ENCODE data around the gene AGPAT1. TPM values are rescaled to one million over a fixed set of nuclear protein-coding genes. Genes with fewer than 3 reads are reported as not detected.

The AGPAT1 gene
- polyA plus RNA-seq, 1 of the 3 experiments (the other 2 are of a cell fraction): 118 TPM

DNA sequence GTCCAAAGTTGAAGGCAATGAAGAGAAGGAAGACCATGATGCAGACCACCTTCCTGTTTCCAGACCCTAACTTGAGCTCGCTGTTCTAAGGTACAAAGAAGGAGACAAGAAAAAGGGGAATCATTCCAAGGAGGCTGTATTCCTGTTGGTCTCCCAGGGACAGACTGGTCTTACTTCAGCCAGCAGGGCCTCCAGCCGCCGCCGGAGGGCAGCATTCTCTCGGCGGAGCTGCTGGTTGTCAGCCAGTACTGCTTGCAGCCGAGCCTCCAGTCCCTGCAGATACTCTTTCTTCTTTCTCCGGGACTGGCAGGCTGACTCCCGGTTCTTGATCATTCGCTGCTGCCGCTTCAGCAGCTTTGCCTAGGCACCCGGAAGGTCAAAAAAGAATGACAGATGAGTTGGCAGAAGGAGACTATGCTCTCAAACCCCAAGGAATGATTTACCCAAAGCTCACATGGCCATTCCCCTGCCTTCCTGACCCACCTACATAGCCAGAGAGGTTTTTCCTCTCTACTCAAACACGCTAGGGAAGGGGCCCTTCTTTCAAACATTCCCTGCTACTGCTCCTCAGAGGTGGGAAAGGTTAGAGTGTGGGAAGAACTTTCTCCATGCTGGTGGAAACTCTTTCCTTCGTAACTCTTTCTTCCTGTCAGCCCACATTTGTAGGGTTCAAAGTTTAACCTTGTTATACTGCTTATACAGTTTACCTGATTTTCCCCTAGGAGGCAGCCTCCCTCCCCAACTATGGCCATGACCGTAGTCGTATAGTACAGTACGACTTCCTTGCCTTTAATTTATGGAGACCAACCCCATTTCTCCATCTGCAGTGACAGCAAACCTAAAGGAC lies 56.9 kb downstream of the AGPAT1 start (continued):
- TF ChIP-seq, protein P1, sequence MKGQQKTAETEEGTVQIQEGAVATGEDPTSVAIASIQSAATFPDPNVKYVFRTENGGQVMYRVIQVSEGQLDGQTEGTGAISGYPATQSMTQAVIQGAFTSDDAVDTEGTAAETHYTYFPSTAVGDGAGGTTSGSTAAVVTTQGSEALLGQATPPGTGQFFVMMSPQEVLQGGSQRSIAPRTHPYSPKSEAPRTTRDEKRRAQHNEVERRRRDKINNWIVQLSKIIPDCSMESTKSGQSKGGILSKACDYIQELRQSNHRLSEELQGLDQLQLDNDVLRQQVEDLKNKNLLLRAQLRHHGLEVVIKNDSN (IDR thresholded peaks at IDR 0.05; ENCODE audit: borderline replicate concordance, low read depth): no peak
- TF ChIP-seq RXRA (IDR thresholded peaks at IDR 0.05; ENCODE audit: borderline replicate concordance, low read depth) (no peak), RCOR1 (IDR thresholded peaks at IDR 0.05; ENCODE audit: low read length) (0 out of 2 replicates have a peak, but pooled peaks have one; percentile 28), ELF1 (IDR thresholded peaks at IDR 0.05) (no peak), GATA2 (CRISPR knock-in tag; IDR thresholded peaks at IDR 0.05) (no peak), EZH2phosphoT487 (IDR thresholded peaks at IDR 0.05; ENCODE audit: borderline replicate concordance, low read depth) (no peak), MEF2A (IDR thresholded peaks at IDR 0.05; ENCODE audit: borderline replicate concordance, low read depth) (no peak), JUND (IDR thresholded peaks at IDR 0.05) (no peak), RAD21 (IDR thresholded peaks at IDR 0.05; ENCODE audit: low read length) (peak; percentile 90), SIN3A (IDR thresholded peaks at IDR 0.05; ENCODE audit: borderline replicate concordance, low read depth, low read length) (peak; percentile 65; the same call in 1 of the 2 replicates)
- TF ChIP-seq, protein P2, sequence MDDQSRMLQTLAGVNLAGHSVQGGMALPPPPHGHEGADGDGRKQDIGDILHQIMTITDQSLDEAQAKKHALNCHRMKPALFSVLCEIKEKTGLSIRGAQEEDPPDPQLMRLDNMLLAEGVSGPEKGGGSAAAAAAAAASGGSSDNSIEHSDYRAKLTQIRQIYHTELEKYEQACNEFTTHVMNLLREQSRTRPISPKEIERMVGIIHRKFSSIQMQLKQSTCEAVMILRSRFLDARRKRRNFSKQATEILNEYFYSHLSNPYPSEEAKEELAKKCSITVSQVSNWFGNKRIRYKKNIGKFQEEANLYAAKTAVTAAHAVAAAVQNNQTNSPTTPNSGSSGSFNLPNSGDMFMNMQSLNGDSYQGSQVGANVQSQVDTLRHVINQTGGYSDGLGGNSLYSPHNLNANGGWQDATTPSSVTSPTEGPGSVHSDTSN (IDR thresholded peaks at IDR 0.05): no peak

Small RNA genes lying within 50 kb of the gene (small RNA-seq; reads per million reads assigned to genes)
- gene AL662884.1: 0 reads per million in 7 experiments
- gene MIR6833: 0 to 0.06 (median 0) reads per million in 7 experiments

Other genes with a start within 250 kb of the AGPAT1 start
- 0.15 and 0.43 TPM in 2 replicates for gene C2, start 248.4 kb downstream of the AGPAT1 start, polyA plus RNA-seq (2012; rRNA removed)
- gene CFB, start 230.0 kb downstream of the AGPAT1 start, polyA plus RNA-seq (2012; rRNA removed): 42.1 and 64.4 TPM in 2 replicates
- gene NELFE, start 217.1 kb downstream of the AGPAT1 start, polyA plus RNA-seq (2012; rRNA removed): 89.5 and 116 TPM in 2 replicates
- gene SKIC2, start 216.9 kb downstream of the AGPAT1 start, polyA plus RNA-seq (2012; rRNA removed): 86.3 and 89.4 TPM in 2 replicates
- 25.3 and 27.1 TPM in 2 replicates for gene DXO, start 203.9 kb downstream of the AGPAT1 start, polyA plus RNA-seq (2012; rRNA removed)
- 9.9 and 11.4 TPM in 2 replicates for gene C4A, start 194.0 kb downstream of the AGPAT1 start, polyA plus RNA-seq (2012; rRNA removed)
- gene C4B, start 161.3 kb downstream of the AGPAT1 start, polyA plus RNA-seq (2012; rRNA removed): 6.8 and 10.9 TPM in 2 replicates
- 0.03 TPM in 1 of 2 replicates, not detected in the other for gene CYP21A2, start 137.7 kb downstream of the AGPAT1 start, polyA plus RNA-seq (2012; rRNA removed)
- gene TNXB, start 66.7 kb downstream of the AGPAT1 start, polyA plus RNA-seq (2012; rRNA removed): 0.48 and 0.55 TPM in 2 replicates
- 61.3 and 73.0 TPM in 2 replicates for gene ATF6B, start 47.8 kb downstream of the AGPAT1 start, polyA plus RNA-seq (2012; rRNA removed)
- 2.7 and 3.5 TPM in 2 replicates for gene FKBPL, start 45.8 kb downstream of the AGPAT1 start, polyA plus RNA-seq (2012; rRNA removed)
- gene PRRT1, start 24.1 kb downstream of the AGPAT1 start, polyA plus RNA-seq (2012; rRNA removed): 1.2 and 1.5 TPM in 2 replicates
- 32.7 and 42.1 TPM in 2 replicates for gene PPT2, start 21.9 kb downstream of the AGPAT1 start, polyA plus RNA-seq (2012; rRNA removed)
- 7.7 and 10.7 TPM in 2 replicates for gene EGFL8, start 11.5 kb downstream of the AGPAT1 start, polyA plus RNA-seq (2012; rRNA removed)
- 74.8 and 110 TPM in 2 replicates for gene RNF5, start 2.3 kb upstream of the AGPAT1 start, polyA plus RNA-seq (2012; rRNA removed)
- gene AGER, start 8.2 kb upstream of the AGPAT1 start, polyA plus RNA-seq (2012; rRNA removed): 2.9 and 3.5 TPM in 2 replicates
- gene PBX2, start 14.1 kb upstream of the AGPAT1 start, polyA plus RNA-seq (2012; rRNA removed): 74.5 and 83.1 TPM in 2 replicates
- 1.5 and 1.9 TPM in 2 replicates for gene GPSM3, start 16.6 kb upstream of the AGPAT1 start, polyA plus RNA-seq (2012; rRNA removed)
- gene NOTCH4, start 48.0 kb upstream of the AGPAT1 start, polyA plus RNA-seq (2012; rRNA removed): 2.5 and 2.8 TPM in 2 replicates
- not detected in 2 replicates for gene TSBP1, start 195.8 kb upstream of the AGPAT1 start, polyA plus RNA-seq (2012; rRNA removed)
- not detected in 2 replicates for gene BTNL2, start 231.1 kb upstream of the AGPAT1 start, polyA plus RNA-seq (2012; rRNA removed)

Measured in SK-N-SH (cell line).